ENCODE data around the gene TRAPPC11. TPM values are rescaled to one million over a fixed set of nuclear protein-coding genes. Genes with fewer than 3 reads are reported as not detected.

Gene TRAPPC11
- total and polyA plus RNA-seq, 9 donors: 21.2 to 52.7 (median 40.5) TPM

- no peaks in the 10 kb centered on the region for H3K9me3 ChIP-seq
- H3K36me3 ChIP-seq: no peaks in the 10 kb centered on the region
- DNase-seq: no peak
- H3K4me3 ChIP-seq: no peak overlapping the region
- no peaks in the 10 kb centered on the region for H3K4me1 ChIP-seq (ENCODE audit: insufficient read depth)
- H3K27ac ChIP-seq: no peak overlapping the region
- TF ChIP-seq EP300 (IDR thresholded peaks at IDR 0.05) (no peak), CTCF (IDR thresholded peaks at IDR 0.05) (no peak), POLR2A (IDR thresholded peaks at IDR 0.05) (no peak)
- 89 to 92% (median 89%) methylated on average over 11 of the region's 11 CpGs for WGBS, 3 donors
- intact Hi-C loops (cut with DNase I): no loop called here
- H3K27me3 ChIP-seq: no peaks in the 10 kb centered on the region
These were observed 74.1 kb downstream of the TRAPPC11 start for GRCh38 chr4:183733181-183733580.

DNA sequence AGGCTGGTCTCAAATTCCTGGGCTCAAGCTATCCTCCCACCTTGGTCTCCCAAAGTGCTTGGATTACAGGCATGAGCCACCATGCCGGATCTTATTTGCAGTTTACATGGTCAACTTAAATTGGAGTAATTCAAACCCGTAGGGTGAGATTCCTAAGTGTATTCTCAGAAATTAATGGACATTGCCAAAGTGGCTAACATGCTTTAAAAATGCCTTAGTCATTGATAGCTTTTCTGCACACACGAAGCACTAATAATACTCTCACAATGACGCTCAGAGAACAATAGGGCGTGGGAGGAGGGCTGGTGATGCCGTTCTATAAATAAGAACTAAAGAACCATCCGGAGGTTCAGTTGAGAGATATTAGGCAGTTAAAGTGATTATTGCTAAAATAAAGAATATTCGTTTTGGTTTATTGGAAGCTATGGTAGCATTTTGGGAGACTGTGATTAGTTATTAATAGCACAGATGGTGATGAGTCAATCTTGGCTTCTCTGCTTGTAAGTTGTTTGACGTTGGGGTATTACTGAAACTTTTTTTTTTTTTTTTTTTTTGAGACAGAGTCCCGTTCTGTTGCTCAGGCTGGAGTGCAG lies 79.1 kb downstream of the TRAPPC11 start:
- no peaks in the 10 kb centered on the region for H3K4me1 ChIP-seq (ENCODE audit: insufficient read depth)
- WGBS, 3 donors: 50 to 60% (median 54%) methylated on average over 10 of the region's 10 CpGs
- no peak for DNase-seq
- TF ChIP-seq CTCF (IDR thresholded peaks at IDR 0.05) (no peak), POLR2A (IDR thresholded peaks at IDR 0.05) (no peak), EP300 (IDR thresholded peaks at IDR 0.05) (no peak)
- no peak overlapping the region for H3K27ac ChIP-seq
- no peaks in the 10 kb centered on the region for H3K9me3 ChIP-seq
- H3K4me3 ChIP-seq: no peak overlapping the region
- intact Hi-C loops (cut with DNase I): no loop called here
- H3K36me3 ChIP-seq: no peaks in the 10 kb centered on the region
- no peaks in the 10 kb centered on the region for H3K27me3 ChIP-seq

DNA sequence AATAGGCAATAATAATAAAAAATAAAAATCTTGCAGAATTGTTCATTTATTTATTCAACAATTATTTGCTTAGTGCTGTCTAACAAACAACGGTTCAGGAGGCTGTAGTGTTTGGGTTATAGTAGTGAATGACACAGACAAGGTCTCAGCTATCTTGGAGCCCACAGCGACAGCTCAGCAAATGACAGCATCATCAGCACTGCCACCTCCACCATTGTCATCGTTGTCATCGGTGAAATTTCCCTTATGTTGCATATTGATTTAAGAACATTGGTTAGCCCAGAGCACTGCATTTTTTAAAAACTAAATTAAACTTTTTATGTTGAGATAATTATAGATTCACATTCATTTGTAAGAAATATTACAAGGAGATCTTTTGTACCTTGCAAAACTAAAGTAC lies 79.9 kb downstream of the TRAPPC11 start:
- intact Hi-C loops (cut with DNase I): no loop called here
- H3K4me1 ChIP-seq (ENCODE audit: insufficient read depth): no peaks in the 10 kb centered on the region
- no peaks in the 10 kb centered on the region for H3K9me3 ChIP-seq
- H3K27ac ChIP-seq: no peak overlapping the region
- no peak overlapping the region for H3K4me3 ChIP-seq
- no peak for DNase-seq
- no peaks in the 10 kb centered on the region for H3K36me3 ChIP-seq
- WGBS, 3 donors: 90 to 96% (median 95%) methylated on average over 4 of the region's 4 CpGs
- TF ChIP-seq POLR2A (IDR thresholded peaks at IDR 0.05) (no peak), CTCF (IDR thresholded peaks at IDR 0.05) (no peak), EP300 (IDR thresholded peaks at IDR 0.05) (no peak)
- H3K27me3 ChIP-seq: no peaks in the 10 kb centered on the region

GRCh38 chr4:183746305-183747229 lies 87.5 kb downstream of the TRAPPC11 start:
- H3K27ac ChIP-seq: no peak overlapping the region
- no peak for DNase-seq
- H3K36me3 ChIP-seq: no peaks in the 10 kb centered on the region
- TF ChIP-seq CTCF (IDR thresholded peaks at IDR 0.05): no peak
- no peak for TF ChIP-seq POLR2A (IDR thresholded peaks at IDR 0.05)
- TF ChIP-seq EP300 (IDR thresholded peaks at IDR 0.05): no peak
- intact Hi-C loops (cut with DNase I): no loop called here
- WGBS, 3 donors: 89 to 94% (median 93%) methylated on average over 37 to 48 of the region's 48 CpGs
- H3K4me1 ChIP-seq (ENCODE audit: insufficient read depth): no peaks in the 10 kb centered on the region
- H3K4me3 ChIP-seq: no peak overlapping the region
- H3K9me3 ChIP-seq: no peaks in the 10 kb centered on the region
- no peaks in the 10 kb centered on the region for H3K27me3 ChIP-seq
